Activated CD4-positive, alpha-beta T cell treated with anti-CD3 and anti-CD28 coated beads for 24 hours (primary cell): Measurements from ENCODE around the gene CHAC2.
"Not testable (repeated sequence)": the region's sequence is repeated elsewhere in the genome, so short reads cannot be mapped to it uniquely, and the experiment has no call there.

Experiments used
- DNase-seq, 2 donors: peaks; one replicate each; pipeline ENCODE4 v3.0.0-alpha.2; 2020; ENCODE audit warnings: low read depth in 2 of 2

The CHAC2 gene

GRCh38 chr2:53778536-53779162 is 11.0 kb downstream of the CHAC2 start:
- DNase-seq, result no peak

GRCh38 chr2:53780056-53780455 is 12.5 kb downstream of the CHAC2 start:
- no peak for DNase-seq

DNA sequence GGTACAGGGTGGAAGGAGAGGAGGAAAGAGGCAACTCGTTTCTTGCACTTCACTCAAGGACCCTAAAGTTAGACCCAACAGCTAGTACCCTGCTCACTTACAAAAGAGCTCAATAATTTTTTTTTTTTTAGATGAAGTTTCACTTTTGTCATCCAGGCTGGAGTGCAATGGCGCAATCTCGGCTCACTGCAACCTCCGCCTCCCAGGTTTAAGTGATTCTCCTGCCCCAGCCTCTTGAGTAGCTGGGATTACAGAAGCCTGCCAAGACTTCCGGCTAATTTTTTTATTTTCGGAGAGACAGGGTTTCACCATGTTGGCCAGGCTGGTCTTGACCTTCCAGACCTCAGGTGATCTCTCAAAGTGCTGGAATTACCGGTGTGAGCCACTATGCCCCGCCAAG is 15.1 kb downstream of the CHAC2 start:
- no peak for DNase-seq

GRCh38 chr2:53784436-53784835 is 16.8 kb downstream of the CHAC2 start:
- no peak for DNase-seq

DNA sequence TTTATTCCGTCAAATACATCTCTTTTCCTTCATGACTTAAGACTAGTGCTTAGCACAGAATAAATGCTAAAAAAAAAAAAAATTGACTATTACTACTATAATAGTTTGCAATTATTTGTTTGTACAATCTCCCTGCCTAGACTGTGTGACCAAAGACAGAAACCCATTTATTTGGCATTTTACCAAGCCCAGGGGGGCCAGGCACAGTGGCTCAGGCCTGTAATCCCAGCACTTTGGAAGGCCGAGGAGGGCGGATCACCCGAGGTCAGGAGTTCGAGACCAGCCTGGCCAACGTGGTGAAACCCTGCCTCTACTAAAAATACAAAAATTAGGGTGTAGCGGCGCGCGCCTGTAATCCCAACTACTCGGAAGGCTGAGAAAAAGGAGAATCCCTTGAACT is 17.8 kb downstream of the CHAC2 start:
- no peak for DNase-seq

GRCh38 chr2:53786352-53786704 is 18.7 kb downstream of the CHAC2 start:
- no peak for DNase-seq

- peak; percentile 68 to 82 for DNase-seq
Observed at GRCh38 chr2:53786705-53787613, 19.4 kb downstream of the CHAC2 start, which contains the start of the genes ASB3 and ERLEC1. TSS of gene ASB3 (minus strand) at chr2:53786953. CDS start at chr2:53765572, 21,381 bp downstream. TSS of gene ERLEC1 (plus strand) at chr2:53787044. CDS start at chr2:53787211, 167 bp downstream.

DNA sequence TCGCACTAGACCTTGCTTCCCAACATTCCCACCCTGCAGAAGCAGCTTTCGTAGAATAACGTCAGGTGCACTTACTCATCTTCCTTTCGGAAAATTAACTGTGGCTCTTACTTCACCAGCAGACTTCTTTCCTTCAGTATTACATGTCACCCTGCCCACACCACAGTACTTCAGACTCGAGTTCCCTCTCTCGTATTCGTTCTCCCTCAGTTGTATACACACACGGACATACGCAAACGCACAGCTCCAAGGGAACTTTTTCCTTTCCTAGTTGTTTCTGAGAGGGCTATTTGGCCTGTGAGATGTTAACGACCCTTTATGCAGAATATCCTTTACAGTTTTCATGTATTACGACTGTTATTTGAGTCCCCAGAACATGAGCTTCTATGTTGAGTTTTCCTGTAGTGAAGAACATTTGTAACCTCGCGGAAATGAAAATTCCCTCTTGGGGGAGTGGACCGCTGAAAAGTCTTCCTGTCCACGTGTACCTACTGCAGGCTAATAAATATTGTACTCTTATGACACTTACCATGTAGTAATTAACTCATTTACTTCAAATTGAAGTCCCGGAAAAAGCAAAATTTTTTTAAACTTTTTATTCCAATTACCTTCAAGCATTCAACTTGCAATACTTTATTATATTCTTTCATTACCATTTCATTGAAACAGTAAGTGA is 20.1 kb downstream of the CHAC2 start:
- no peak for DNase-seq

GRCh38 chr2:53793261-53793660 is 25.7 kb downstream of the CHAC2 start:
- no peak for DNase-seq

GRCh38 chr2:53793821-53794220 is 26.2 kb downstream of the CHAC2 start:
- no peak for DNase-seq

- DNase-seq, result no peak
Observed at GRCh38 chr2:53801547-53801946, 33.9 kb downstream of the CHAC2 start.

DNA sequence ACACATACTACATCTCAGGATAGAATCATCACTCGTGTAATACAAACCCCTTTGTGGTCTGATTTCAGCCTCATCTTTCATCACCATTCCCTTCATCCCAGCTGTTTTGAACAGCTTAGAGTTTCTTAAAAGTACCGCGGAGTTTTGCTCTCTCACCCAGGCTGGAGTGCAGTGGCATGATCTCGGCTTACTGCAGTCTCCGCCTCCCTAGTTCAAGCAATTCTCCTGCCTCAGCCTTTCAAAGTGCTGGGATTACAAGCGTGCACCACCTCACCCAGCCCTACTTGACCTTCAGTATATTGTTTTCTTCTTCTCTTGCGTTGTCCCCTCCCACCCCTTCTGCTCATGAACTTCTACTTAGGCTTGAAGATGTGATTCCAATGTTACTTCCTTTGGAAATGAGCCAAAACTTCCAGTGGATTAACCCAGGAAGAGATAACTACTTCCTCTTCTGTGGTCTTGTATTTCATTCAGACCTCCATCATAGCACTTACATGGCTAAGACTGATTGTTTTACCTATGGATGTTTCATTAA is 35.1 kb downstream of the CHAC2 start:
- DNase-seq, result no peak

- DNase-seq, result no peak
Observed at GRCh38 chr2:53811601-53812000, 44.0 kb downstream of the CHAC2 start.

GRCh38 chr2:53813151-53813550 is 45.5 kb downstream of the CHAC2 start:
- no peak for DNase-seq

- no peak for DNase-seq
Observed at GRCh38 chr2:53818854-53819435, 51.3 kb downstream of the CHAC2 start.

GRCh38 chr2:53819634-53820033 is 52.0 kb downstream of the CHAC2 start:
- DNase-seq, result no peak

DNA sequence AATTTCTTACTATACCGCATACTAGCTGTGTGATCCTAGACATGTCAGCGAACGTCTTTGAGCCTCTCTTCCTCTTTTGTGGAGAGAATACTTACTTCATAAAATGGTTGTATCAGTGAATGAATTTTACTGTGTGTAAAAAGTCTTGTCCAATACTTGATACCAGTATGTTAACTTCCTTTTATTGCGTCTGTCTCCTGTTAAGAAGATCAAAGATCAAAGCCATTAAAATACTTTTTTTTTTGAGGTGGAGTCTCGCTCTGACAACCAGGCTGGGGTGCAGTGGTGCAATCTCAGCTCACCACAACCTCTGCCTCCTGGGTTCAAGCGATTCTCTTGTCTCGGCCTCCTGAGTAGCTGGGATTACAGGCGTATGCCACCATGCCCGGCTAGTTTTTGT is 52.4 kb downstream of the CHAC2 start:
- no peak for DNase-seq

GRCh38 chr2:53820711-53821110 is 53.1 kb downstream of the CHAC2 start:
- DNase-seq, result no peak

DNA sequence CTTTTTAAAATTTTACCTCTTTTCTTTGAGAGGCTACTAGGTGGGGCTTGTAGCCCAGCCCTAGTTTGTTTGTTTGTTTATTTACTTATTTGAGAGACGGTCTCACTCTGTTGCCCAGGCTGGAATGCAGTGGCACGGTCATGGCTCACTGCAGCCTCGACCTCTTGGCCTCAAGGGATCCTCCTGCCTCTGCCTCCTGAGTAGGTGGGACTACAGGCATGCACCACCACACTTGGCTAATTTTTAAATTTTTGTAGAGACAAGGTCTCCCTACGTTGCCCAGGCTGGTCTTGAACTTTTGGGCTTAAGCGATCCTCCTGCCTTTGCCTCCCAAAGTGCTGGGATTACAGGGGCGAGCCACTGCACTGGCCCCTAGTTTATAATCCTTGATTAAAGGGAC is 54.2 kb downstream of the CHAC2 start:
- DNase-seq, result no peak

DNA sequence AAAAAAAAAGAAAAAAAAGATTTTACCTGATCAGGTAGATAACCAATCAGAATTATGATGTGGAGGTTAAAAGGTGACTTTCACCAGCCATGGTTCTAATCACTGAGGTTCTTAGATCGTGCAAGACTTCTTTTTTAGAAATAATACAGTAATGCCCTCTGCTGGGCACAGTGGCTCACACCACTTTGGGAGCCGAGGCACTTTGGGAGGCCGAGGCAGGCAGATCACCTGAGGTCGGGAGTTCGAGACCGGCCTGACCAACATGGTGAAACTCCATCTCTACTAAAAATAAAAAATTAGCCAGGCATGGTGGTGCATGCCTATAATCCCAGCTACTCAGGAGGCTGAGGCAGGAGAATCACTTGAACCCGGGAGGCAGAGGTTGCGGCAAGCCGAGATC is 56.0 kb downstream of the CHAC2 start:
- DNase-seq, result not testable (repeated sequence)
